GM15510 (cell line): Measurements from ENCODE around the gene PCDHGA4.

ENCODE experiments used
- POLR2A ChIP-seq: IDR thresholded peaks from 3 replicates; pipeline ENCODE4 v1.6.1; 2011; ENCODE audit warnings: borderline replicate concordance; ENCODE audit not compliant: insufficient read length; ENCODE audit errors: extremely low read depth

The PCDHGA4 gene

DNA sequence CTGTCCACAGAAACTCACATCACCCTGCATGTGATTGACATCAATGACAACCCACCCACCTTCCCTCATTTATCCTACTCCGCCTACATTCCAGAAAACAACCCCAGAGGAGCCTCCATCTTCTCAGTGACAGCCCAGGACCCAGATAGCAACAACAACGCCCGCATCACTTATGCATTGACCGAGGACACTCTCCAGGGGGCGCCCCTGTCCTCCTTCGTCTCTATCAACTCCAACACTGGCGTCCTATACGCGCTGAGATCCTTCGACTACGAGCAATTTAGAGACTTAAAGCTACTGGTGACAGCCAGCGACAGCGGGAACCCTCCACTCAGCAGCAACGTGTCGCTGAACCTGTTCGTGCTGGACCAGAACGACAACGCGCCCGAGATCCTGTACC is 9.5 kb upstream of the PCDHGA4 start:
- no peak for TF ChIP-seq POLR2A

DNA sequence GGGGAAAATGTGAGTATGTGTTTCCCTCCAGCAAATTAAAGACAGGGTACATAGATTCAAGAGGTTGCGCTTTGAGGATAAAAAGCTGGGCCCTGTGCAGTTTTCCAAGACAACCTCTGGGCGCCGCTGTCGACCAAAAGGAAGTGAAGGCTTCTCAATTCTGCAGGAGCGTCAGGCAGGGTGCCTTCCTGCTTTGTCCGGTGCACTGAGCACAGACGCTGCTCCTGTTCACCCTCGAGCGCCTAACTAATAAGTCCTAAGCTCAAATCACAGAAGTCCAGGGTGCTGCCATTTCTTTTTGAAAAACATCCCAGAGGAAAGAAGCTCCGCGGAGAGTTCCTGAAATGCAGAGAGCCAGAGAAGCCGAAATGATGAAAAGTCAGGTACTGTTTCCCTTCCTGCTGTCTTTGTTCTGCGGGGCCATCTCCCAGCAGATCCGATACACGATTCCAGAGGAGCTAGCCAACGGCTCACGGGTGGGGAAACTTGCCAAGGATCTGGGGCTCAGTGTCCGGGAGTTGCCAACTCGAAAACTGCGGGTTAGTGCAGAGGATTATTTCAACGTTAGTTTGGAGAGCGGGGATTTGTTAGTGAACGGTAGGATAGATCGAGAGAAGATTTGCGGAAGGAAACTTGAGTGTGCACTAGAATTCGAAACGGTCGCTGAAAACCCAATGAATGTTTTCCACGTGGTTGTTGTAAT is 4.8 kb upstream of the PCDHGA4 start, which contains the start of gene PCDHGB1:
Gene PCDHGB1, plus strand, starts transcription at position 183 of the 703 bp plus-strand sequence. Its CDS starts 162 bp downstream, at position 345.
- TF ChIP-seq POLR2A: no peak

DNA sequence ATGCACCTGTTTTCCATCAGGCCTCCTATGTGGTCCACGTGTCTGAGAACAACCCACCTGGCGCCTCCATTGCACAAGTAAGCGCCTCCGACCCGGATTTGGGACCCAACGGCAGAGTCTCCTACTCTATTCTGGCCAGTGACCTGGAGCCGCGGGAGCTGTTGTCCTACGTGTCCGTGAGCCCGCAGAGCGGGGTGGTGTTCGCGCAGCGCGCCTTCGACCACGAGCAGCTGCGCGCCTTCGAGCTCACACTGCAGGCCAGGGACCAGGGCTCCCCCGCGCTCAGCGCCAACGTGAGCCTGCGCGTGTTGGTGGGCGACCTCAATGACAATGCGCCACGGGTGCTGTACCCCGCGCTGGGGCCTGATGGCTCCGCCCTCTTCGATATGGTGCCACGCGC is 3.2 kb upstream of the PCDHGA4 start:
- no peak for TF ChIP-seq POLR2A

DNA sequence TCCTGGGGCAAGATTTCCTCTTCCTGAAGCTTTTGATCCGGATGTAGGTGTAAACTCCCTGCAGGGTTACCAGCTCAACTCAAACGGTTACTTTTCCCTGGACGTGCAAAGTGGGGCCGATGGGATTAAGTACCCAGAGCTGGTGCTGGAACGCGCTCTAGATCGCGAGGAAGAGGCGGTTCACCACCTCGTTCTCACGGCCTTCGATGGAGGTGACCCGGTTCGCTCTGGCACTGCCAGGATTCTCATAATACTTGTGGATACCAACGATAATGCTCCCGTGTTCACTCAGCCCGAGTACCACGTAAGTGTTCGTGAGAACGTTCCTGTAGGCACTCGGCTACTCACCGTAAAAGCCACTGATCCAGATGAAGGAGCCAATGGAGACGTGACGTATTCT is 820 bp downstream of the PCDHGA4 start:
- no peak for TF ChIP-seq POLR2A

DNA sequence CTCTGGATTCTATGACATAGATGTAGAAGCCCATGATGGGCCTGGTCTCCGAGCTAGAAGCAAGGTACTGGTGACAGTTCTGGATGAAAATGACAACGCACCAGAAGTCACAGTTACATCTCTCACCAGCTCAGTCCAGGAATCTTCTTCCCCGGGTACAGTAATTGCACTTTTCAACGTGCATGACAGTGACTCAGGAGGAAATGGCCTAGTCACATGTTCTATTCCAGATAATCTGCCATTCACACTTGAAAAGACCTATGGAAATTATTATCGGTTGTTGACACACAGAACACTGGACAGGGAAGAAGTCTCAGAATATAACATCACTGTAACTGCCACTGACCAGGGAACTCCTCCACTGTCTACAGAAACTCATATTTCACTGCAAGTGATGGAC is 1.3 kb downstream of the PCDHGA4 start:
- no peak for TF ChIP-seq POLR2A

DNA sequence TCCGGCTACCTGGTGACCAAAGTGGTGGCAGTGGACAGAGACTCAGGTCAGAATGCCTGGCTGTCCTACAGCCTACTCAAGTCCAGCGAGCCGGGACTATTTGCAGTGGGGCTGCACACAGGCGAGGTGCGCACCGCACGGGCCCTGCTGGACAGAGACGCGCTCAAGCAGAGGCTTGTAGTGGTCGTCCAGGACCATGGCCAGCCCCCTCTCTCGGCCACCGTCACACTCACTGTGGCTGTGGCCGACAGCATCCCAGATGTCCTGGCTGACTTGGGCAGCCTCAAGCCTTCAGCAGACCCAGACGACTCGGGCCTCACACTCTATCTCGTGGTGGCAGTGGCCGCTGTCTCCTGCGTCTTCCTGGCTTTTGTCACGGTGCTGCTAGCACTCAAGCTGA is 2.1 kb downstream of the PCDHGA4 start:
- no peak for TF ChIP-seq POLR2A

DNA sequence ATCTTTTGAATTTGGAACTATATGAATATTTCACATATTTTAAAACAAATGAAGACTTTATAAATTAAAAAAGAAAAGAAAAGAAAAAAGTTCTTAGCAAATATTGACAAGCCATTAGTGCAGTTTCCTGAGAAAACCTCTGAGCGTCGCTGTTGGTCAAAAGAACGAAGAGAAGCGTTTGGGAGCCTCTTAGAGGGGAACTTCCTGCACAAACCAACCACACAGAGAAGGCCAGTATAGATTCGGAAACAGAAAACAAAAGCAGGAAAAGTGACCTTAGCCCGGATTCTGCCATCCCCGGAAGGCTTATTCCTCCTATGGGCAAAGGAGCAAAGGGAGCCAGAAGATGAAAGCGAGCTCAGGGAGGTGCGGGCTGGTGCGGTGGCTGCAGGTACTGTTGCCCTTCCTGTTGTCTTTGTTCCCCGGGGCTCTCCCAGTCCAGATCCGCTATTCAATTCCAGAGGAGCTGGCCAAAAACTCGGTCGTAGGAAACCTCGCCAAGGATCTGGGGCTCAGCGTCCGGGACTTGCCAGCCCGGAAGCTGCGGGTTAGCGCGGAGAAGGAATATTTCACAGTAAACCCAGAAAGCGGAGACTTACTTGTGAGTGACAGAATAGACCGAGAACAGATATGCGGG is 5.1 kb downstream of the PCDHGA4 start, which contains the start of gene PCDHGB2:
Gene PCDHGB2, plus strand, starts transcription at position 205 of the 637 bp plus-strand sequence. Its CDS starts 142 bp downstream, at position 347.
- TF ChIP-seq POLR2A: no peak

DNA sequence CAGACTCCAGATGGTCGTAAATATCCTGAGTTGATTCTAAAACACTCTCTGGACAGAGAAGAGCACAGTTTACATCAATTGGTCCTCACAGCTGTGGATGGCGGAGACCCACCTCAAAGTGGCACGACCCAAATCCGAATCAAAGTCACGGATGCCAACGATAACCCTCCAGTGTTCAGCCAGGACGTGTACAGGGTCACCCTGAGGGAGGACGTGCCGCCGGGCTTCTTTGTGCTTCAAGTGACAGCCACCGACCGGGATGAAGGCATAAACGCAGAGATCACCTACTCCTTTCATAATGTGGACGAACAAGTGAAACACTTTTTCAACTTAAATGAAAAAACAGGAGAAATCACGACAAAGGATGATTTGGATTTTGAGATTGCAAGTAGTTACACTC is 5.9 kb downstream of the PCDHGA4 start:
- TF ChIP-seq POLR2A: no peak

DNA sequence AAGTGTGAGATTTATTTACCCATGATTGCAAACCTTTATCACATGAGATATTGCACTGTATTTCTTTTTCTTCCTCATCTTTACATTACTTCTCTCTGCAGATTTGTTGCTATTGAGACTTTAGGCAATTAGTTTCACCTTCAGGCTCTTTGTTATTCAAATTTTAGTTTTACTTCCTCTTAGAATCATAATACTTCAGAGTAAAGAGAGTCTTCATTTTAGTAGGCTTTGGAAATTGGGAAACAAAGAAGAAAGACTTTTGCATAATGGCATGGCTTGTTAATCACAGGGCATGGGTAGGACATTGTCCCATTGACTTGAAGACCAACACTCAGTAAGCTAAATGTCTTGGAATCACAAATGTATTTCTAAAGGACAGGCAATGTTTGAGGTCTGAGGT is 7.9 kb downstream of the PCDHGA4 start:
- no peak for TF ChIP-seq POLR2A

DNA sequence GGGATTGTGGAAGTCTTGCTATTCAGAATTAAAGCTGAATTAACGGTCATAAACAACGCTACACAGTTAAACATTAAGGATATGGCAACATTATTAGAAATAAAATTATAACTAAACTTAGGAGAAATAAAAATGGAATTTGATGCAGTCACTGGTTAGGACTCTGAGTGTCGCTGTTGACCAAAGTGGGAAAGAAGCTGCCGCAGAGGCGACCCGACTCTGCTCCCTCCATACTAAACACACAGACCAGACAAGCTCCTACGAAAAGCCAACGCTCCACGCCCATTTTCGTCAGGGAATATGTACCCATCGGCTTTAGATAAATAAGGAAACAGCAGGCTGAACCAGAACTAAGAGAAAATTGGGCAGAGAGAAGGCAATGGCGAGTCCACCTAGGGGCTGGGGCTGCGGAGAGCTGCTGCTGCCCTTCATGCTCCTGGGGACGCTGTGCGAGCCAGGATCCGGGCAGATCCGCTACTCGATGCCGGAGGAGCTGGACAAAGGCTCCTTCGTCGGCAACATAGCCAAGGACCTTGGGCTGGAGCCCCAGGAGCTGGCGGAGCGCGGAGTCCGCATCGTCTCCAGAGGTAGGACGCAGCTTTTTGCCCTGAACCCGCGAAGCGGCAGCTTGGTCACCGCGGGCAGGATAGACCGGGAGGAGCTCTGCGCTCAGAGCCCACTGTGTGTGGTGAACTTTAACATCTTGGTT is 9.3 kb downstream of the PCDHGA4 start, which contains the start of gene PCDHGA5:
Gene PCDHGA5, plus strand, starts transcription at position 211 of the 709 bp plus-strand sequence. Its CDS starts 169 bp downstream, at position 380.
- no peak for TF ChIP-seq POLR2A

DNA sequence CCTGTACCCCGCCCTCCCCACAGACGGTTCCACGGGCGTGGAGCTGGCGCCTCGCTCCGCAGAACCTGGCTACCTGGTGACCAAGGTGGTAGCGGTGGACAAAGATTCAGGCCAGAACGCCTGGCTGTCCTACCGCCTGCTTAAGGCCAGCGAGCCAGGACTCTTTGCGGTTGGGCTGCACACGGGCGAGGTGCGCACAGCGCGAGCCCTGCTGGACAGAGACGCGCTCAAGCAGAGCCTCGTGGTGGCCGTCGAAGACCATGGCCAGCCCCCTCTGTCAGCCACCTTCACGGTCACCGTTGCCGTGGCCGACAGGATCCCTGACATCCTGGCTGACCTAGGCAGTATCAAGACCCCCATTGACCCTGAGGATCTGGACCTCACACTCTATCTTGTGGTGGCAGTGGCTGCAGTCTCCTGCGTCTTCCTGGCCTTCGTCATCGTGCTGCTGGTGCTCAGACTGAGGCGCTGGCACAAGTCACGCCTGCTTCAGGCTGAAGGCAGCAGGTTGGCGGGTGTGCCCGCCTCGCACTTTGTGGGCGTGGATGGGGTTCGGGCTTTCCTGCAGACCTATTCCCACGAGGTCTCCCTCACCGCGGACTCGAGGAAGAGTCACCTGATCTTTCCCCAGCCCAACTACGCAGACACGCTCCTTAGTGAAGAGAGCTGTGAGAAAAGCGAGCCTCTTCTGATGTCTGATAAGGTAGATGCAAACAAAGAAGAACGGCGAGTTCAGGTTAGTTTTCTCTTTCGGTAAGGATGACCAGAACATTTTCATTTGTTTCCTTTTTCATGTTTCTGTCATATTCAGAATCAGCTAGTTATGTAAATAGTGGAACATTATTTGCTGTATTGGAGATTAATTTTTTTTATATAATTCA is 11.4 kb downstream of the PCDHGA4 start:
- TF ChIP-seq POLR2A: no peak

DNA sequence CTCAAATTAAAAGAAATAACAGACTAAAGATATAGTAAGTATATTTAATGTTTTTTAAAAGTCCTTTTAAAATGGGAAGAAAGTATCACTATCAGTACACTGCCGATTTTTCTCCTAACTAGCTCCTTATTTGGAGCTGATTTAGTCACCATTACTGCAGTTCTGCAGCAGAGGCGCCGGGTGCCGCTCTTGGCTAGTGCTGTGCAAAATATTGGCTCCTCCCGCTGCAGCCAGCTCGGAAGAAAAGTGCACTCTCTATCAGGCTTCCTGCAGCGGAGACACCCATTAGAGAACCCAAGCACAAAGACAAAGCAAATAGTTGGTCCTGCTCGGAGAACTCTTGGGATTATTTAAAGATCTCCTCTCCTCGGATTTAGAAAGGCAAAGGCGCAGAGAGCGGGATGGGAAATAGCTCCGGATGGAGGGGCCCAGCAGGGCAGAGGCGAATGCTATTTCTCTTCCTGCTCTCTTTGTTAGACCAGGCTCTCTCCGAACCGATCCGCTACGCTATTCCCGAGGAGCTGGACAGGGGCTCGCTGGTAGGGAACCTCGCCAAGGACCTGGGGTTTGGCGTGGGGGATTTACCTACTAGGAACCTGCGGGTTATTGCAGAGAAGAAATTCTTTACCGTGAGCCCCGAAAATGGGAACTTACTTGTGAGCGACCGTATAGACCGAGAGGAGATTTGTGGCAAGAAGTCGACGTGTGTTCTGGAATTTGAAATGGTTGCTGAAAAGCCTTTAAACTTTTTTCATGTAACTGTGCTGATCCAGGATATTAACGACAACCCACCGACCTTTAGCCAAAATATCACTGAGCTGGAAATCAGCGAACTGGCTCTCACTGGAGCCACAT is 15.4 kb downstream of the PCDHGA4 start, which contains the start of gene PCDHGB3:
Gene PCDHGB3, plus strand, starts transcription at position 249 of the 855 bp plus-strand sequence. Its CDS starts 153 bp downstream, at position 402.
- no peak for TF ChIP-seq POLR2A

DNA sequence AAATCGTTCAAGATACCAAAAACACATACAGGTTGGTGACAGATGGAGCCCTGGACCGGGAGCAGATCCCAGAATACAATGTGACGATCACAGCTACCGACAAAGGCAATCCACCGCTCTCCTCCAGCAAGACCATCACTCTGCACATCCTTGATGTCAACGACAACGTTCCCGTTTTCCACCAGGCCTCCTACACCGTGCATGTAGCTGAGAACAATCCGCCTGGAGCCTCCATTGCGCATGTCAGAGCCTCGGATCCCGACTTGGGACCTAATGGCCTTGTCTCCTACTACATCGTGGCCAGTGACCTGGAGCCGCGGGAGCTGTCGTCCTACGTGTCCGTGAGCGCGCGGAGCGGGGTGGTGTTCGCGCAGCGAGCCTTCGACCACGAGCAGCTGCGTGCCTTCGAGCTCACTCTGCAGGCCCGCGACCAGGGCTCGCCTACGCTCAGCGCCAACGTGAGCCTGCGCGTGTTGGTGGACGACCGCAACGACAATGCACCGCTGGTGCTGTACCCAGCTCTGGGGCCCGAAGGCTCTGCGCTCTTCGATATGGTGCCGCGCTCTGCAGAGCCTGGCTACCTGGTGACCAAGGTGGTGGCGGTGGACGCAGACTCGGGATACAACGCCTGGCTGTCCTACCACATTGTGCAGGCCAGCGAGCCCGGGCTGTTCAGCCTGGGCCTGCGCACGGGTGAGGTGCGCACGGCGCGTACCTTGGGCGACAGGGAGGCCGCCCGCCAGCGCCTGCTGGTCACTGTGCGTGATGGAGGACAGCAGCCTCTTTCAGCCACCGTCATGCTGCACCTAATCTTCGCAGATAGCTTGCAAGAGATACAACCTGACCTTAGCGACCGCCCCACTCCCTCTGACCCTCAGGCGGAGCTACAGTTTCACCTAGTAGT is 17.0 kb downstream of the PCDHGA4 start:
- no peak for TF ChIP-seq POLR2A

DNA sequence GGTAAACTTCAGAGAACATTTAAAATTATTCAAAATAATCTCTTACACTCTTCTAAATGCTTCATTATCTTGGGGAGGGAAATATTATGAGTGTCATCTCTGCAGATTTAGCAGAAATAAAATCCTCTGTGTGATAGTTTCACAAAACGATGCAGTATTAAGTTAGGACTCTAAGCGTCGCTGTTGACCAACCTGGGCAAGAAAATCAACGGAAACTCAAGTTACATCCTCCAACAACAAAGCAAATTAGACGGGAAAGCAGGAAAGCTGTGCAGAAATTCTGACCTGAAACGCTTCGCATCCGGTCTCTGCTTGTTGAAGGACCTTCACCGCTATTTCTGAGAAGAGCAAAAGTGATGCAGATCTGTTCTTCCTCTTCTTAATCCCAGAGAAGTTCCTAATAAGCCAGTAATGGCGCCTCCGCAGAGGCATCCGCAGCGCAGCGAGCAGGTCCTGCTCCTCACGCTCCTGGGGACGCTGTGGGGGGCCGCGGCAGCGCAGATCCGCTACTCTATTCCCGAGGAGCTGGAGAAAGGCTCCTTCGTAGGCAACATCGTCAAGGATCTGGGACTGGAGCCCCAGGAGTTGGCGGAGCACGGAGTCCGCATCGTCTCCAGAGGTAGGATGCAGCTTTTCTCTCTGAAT is 19.0 kb downstream of the PCDHGA4 start, which contains the start of gene PCDHGA6:
Gene PCDHGA6, plus strand, starts transcription at position 219 of the 645 bp plus-strand sequence. Its CDS starts 193 bp downstream, at position 412.
- TF ChIP-seq POLR2A: no peak
